Right lobe of liver (tissue), 4 donors: Measurements from ENCODE around the gene TSPAN14.

Experiments
- CTCF ChIP-seq, 4 donors: fragments of 200-600 bp in 3 of 4; fragments of 450-650 bp in 1 of 4; IDR thresholded peaks; one replicate each; pipeline versions ENCODE4 v1.5.1 to v1.8.0; 2016 to 2022; ENCODE audit warnings: antibody characterized with exemption in 4 of 4, mild to moderate bottlenecking in 2 of 4
- POLR2A ChIP-seq: fragments of 450-650 bp; IDR thresholded peaks from one replicate; pipeline ENCODE4 v1.6.1; 2017; ENCODE audit warnings: antibody characterized with exemption, mild to moderate bottlenecking
- donor health status: DM: no; HTN: no; CAD: no.
- donor health status: DM: no; HTN: no; CAD: no.
- donor health status: DM: no; HTN: yes; CAD: no.

DNA sequence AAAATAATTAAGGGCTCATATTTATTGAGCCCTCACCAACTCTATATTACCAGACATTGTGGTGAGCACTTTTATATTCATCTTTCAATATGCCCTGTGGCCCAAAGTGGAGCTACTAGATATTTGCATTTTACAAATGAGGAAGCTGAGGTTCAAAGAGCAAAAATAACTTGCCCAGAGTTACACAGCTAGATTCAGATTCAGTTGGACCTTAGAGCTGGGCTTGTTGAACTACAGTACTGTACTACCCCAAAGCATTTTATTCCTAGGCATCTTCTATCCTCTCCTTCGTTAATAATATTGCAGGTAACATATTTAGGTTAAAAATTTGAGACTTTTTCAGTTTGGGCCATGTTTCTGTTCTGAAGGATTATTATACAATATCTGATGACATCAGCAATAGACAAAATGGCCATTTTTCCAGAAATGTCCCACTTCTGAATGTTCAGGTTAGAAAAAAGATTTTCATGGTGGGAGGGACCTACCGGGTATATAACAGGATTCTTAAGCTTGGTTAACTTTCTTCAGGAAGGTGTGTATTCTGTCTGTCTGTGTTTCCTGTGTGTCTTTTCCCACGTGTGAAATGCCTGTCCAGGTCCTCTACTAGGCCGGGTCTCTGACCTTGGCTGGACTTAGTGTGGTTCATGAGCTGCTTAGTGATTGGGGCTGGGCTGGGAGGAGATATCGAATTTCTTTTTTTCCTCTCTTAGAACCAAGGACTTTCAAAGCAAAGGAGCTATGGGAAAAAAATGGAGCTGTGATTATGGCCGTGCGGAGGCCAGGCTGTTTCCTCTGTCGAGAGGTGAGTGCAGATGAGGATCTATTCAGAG lies 32.2 kb upstream of the TSPAN14 start:
- no peak for TF ChIP-seq POLR2A
- TF ChIP-seq CTCF (IDR thresholded peaks at IDR 0.05): no peak
